Measurements from ENCODE around the gene ACOXL. TPM values are rescaled to one million over a fixed set of nuclear protein-coding genes. Genes with fewer than 3 reads are reported as not detected.

The ACOXL gene
- total and polyA plus RNA-seq, 2 donors (not counting 3 experiments of a cell fraction or from before 2014, with no cell fraction given) = not detected

GRCh38 chr2:110796716-110797301, 64.4 kb downstream of the ACOXL start:
- intact Hi-C loops (cut with micrococcal nuclease) (no loop called here), dilution Hi-C loops (cut with MboI; ENCODE audit: extremely low pct_ligation_motif_present, low sequenced_read_pairs) (no loop called here)
- H3K79me2 ChIP-seq (ENCODE audit: control insufficient read depth, insufficient read depth, low read length) = no peaks in the 10 kb centered on the region
- H3K9me3 ChIP-seq (replicated peaks; ENCODE audit: control insufficient read depth, insufficient read depth, low read length) = no peaks in the 10 kb centered on the region
- H3K4me3 ChIP-seq (replicated peaks in 1 of 3; ENCODE audit: insufficient read depth in 1 of 3, low read depth in 1 of 3, low read length in 3 of 3) = no peak overlapping the region
- H3K9me1 ChIP-seq (replicated peaks; ENCODE audit: control insufficient read depth, extremely low read depth, insufficient read depth, low read length) = no peaks in the 10 kb centered on the region
- no TSS peak for BruUV-seq (replicated peaks)
- H3K4me1 ChIP-seq (ENCODE audit: control insufficient read depth, extremely low read depth, insufficient read depth, low read length) = no peaks in the 10 kb centered on the region
- no peaks in the 10 kb centered on the region for H4K20me1 ChIP-seq (replicated peaks; ENCODE audit: control insufficient read depth, extremely low read depth, insufficient read depth, low read length)
- H3K27ac ChIP-seq (ENCODE audit: insufficient read depth, low read depth, low read length) = no peak overlapping the region
- no peak overlapping the region for H2AFZ ChIP-seq (ENCODE audit: low read depth, low read length)
- peaks cover 23 to 30% of the 10 kb centered on the region in 2 experiments for H3K27me3 ChIP-seq (ENCODE audit: control insufficient read depth in 2 of 2, insufficient read depth in 2 of 2, low read length in 2 of 2)
- ChIA-PET CTCF (interaction anchor here (0.9 kb wide), 1 partner anchor 16 kb away, joined by 3 read pairs; no protein-coding TSS in a partner anchor), POLR2A (no interaction called here)
- no peaks in the 10 kb centered on the region for H3K36me3 ChIP-seq (ENCODE audit: control insufficient read depth in 2 of 2, extremely low read depth in 1 of 2, insufficient read depth in 2 of 2, low read length in 2 of 2)
- TF ChIP-seq GATA2 (IDR thresholded peaks at IDR 0.05; ENCODE audit: insufficient read depth, insufficient read length, low read depth, low read length) (no peak), JUN (IDR thresholded peaks at IDR 0.05; ENCODE audit: borderline replicate concordance, insufficient read depth, insufficient read length, low read depth) (no peak), MAX (IDR thresholded peaks at IDR 0.05; ENCODE audit: insufficient read depth, insufficient read length) (no peak), EZH2 (IDR thresholded peaks at IDR 0.05; ENCODE audit: borderline replicate concordance, low read depth, low read length, severe bottlenecking) (no peak), MYC (IDR thresholded peaks at IDR 0.05; ENCODE audit: low read depth, low read length) (no peak), POLR2AphosphoS5 (IDR thresholded peaks at IDR 0.05; ENCODE audit: insufficient read depth, low read depth, low read length) (no peak), POLR2A (IDR thresholded peaks at IDR 0.05; ENCODE audit: low read depth, low read length) (no peak), CTCF (IDR thresholded peaks at IDR 0.05; ENCODE audit: extremely low read depth in 1 of 2, insufficient read depth in 1 of 2, low read depth in 1 of 2, low read length in 2 of 2) (no peak), FOS (IDR thresholded peaks at IDR 0.05; ENCODE audit: borderline replicate concordance, insufficient read depth, low read length) (no peak)
- DNase-seq (ENCODE audit: low read depth, low spot score) (no peak), FAIRE-seq (no peak)
- H3K9ac ChIP-seq (replicated peaks; ENCODE audit: extremely low read depth, insufficient read depth, low read length) = no peak overlapping the region
- no peak overlapping the region for H3K4me2 ChIP-seq (ENCODE audit: insufficient read depth, low read length)
